HepG2 (cell line): ENCODE data around the gene PTK7. TPM values are rescaled to one million over a fixed set of nuclear protein-coding genes. Genes with fewer than 3 reads are reported as not detected.

Experiments
- AGO2 ChIP-seq: fragments of 200-400 bp; formaldehyde crosslinking; optimal IDR thresholded peaks from 2 replicates; pipeline ENCODE3; 2017; ENCODE audit warnings: mild to moderate bottlenecking, low read depth, low read length, moderate library complexity
- ARID5B ChIP-seq: IDR thresholded peaks from 2 replicates; pipeline ENCODE4 v1.4.0; 2020; ENCODE audit warnings: mild to moderate bottlenecking, missing genetic modification reagents
- CEBPG ChIP-seq: IDR thresholded peaks from 2 replicates; pipeline ENCODE4 v1.6.1; 2016
- ESRRA ChIP-seq: sonication (generic); formaldehyde crosslinking; IDR thresholded peaks from 2 replicates; pipeline ENCODE4 v1.5.1; 2020; ENCODE audit warnings: mild to moderate bottlenecking, low read depth, missing genetic modification reagents
- ETV6 ChIP-seq: sonication (generic); formaldehyde crosslinking; conservative IDR thresholded peaks from 2 replicates; pipeline ENCODE4 v1.4.0; 2020; ENCODE audit warnings: missing genetic modification reagents
- GTF2F1 ChIP-seq: fragments of 150-350 bp; IDR thresholded peaks from 2 replicates; pipeline ENCODE4 v1.6.1; 2014; ENCODE audit warnings: low read length
- KDM2A ChIP-seq: sonication (generic); formaldehyde crosslinking; IDR thresholded peaks from 2 replicates; pipeline ENCODE4 v1.4.0; 2020; ENCODE audit warnings: low read depth, missing genetic modification reagents, borderline replicate concordance
- MAX ChIP-seq: IDR thresholded peaks from 2 replicates; pipeline ENCODE4 v1.6.1; 2012; ENCODE audit warnings: inconsistent platforms
- NFE2L1 ChIP-seq: sonication (generic); formaldehyde crosslinking; IDR thresholded peaks from 2 replicates; pipeline ENCODE4 v1.4.0; 2020; ENCODE audit warnings: missing genetic modification reagents, mild to moderate bottlenecking, borderline replicate concordance
- NRL ChIP-seq: sonication (generic); formaldehyde crosslinking; IDR thresholded peaks from 2 replicates; pipeline ENCODE4 v1.5.0; 2020; ENCODE audit warnings: missing genetic modification reagents, mild to moderate bottlenecking, moderate library complexity, borderline replicate concordance
- REXO4 ChIP-seq: sonication (generic); formaldehyde crosslinking; IDR thresholded peaks from 2 replicates; pipeline ENCODE4 v1.8.0; 2022; ENCODE audit warnings: missing genetic modification reagents, mild to moderate bottlenecking, borderline replicate concordance
- SMAD1 ChIP-seq: sonication (generic); formaldehyde crosslinking; IDR thresholded peaks from 2 replicates; pipeline ENCODE4 v1.4.0; 2020; ENCODE audit warnings: missing genetic modification reagents, low read depth, mild to moderate bottlenecking, borderline replicate concordance
- SNAI1 ChIP-seq: sonication (generic); formaldehyde crosslinking; IDR thresholded peaks from 2 replicates; pipeline ENCODE4 v1.5.0; 2020; ENCODE audit warnings: mild to moderate bottlenecking, missing genetic modification reagents, borderline replicate concordance
- SOX5 ChIP-seq: IDR thresholded peaks from 2 replicates; pipeline ENCODE4 v1.6.1; 2016; ENCODE audit warnings: borderline replicate concordance
- TBX2 ChIP-seq: sonication (generic); formaldehyde crosslinking; IDR thresholded peaks from 2 replicates; pipeline ENCODE4 v1.5.0; 2020; ENCODE audit warnings: missing genetic modification reagents, mild to moderate bottlenecking, borderline replicate concordance
- ZBTB14 ChIP-seq: sonication (generic); formaldehyde crosslinking; IDR thresholded peaks from 2 replicates; pipeline ENCODE4 v1.4.0; 2020; ENCODE audit warnings: missing genetic modification reagents
- ZNF10 ChIP-seq: sonication (generic); formaldehyde crosslinking; IDR thresholded peaks from 2 replicates; pipeline ENCODE4 v1.4.0; 2020; ENCODE audit warnings: mild to moderate bottlenecking, low read depth, missing genetic modification reagents, borderline replicate concordance
- ZNF24 ChIP-seq: fragments of 450-650 bp; IDR thresholded peaks from 2 replicates; pipeline ENCODE4 v1.6.1; 2017; ENCODE audit warnings: antibody characterized with exemption, mild to moderate bottlenecking
- ZNF350 ChIP-seq: sonication (generic); formaldehyde crosslinking; IDR thresholded peaks from 2 replicates; pipeline ENCODE4 v1.4.0; 2020; ENCODE audit warnings: mild to moderate bottlenecking, low read depth, missing genetic modification reagents, borderline replicate concordance
- ZNF460 ChIP-seq: sonication (generic); formaldehyde crosslinking; IDR thresholded peaks from 2 replicates; pipeline ENCODE4 v1.5.1; 2020; ENCODE audit warnings: missing genetic modification reagents, mild to moderate bottlenecking, borderline replicate concordance
- ZNF629 ChIP-seq: sonication (generic); formaldehyde crosslinking; conservative IDR thresholded peaks from 2 replicates; pipeline ENCODE4 v1.5.0; 2020; ENCODE audit warnings: missing genetic modification reagents
- ZNF704 ChIP-seq: sonication (generic); formaldehyde crosslinking; IDR thresholded peaks from 2 replicates; pipeline ENCODE4 v1.8.1; 2023; ENCODE audit warnings: mild to moderate bottlenecking, inconsistent platforms, moderate library complexity, missing genetic modification reagents, borderline replicate concordance
- ZSCAN12 ChIP-seq: sonication (generic); formaldehyde crosslinking; IDR thresholded peaks from 2 replicates; pipeline ENCODE4 v1.9.0; 2021; ENCODE audit warnings: mild to moderate bottlenecking, missing genetic modification reagents
- ZSCAN20 ChIP-seq: sonication (generic); formaldehyde crosslinking; IDR thresholded peaks from 2 replicates; pipeline ENCODE4 v1.4.0; 2020; ENCODE audit warnings: missing genetic modification reagents, mild to moderate bottlenecking, borderline replicate concordance
- polyA plus RNA-seq, 8 experiments: library from polyadenylated mRNA; depleted of rRNA in 3 of 8; stranded (reverse) in 7 of 8; unstranded in 1 of 8; fragments of >200 nt; fragmentation: Illumina TruSeq in 4 of 8; extraction: Trizol in 4 of 8; gene quantifications; 2 replicates each; pipeline versions ENCODE4 v1.2.1 to v1.2.3, GENCODE V29; 2011 to 2016; ENCODE audit warnings: low read depth in 4 of 8, missing spikeins in 1 of 8, mixed read lengths in 1 of 8; ENCODE audit not compliant: insufficient read depth in 1 of 8
- total RNA-seq, 5 experiments: library from RNA; depleted of rRNA; stranded (reverse); fragments of >200 nt; fragmentation: Illumina TruSeq; extraction: Trizol; gene quantifications; 2 replicates each; pipeline ENCODE4 v1.2.3, GENCODE V29; 2016; ENCODE audit warnings: low read depth in 1 of 5

PTK7 gene
- total and polyA plus RNA-seq, 2 of the 13 experiments (the other 11 are each of a cell fraction or from before 2014, with no cell fraction given) = 98.5 to 99.8 TPM

GRCh38 chr6:43053545-43054205 is 22.4 kb upstream of the PTK7 start, which contains the start of gene CUL7 (continued):
- TF ChIP-seq SNAI1 (CRISPR knock-in tag) (peak; percentile 84; the same call in 1 of the 2 replicates), REXO4 (CRISPR knock-in tag) (0 out of 2 replicates have a peak, but pooled peaks have one; percentile 72), ARID5B (CRISPR knock-in tag) (peak; percentile 77; the same call in 1 of the 2 replicates), ZNF10 (CRISPR knock-in tag) (no peak), TBX2 (CRISPR knock-in tag) (peak; percentile 97), ZSCAN20 (no peak), ZNF704 (CRISPR knock-in tag) (peak; percentile 58; the same call in 1 of the 2 replicates), ETV6 (peak; percentile 100), SMAD1 (peak; percentile 87; the same call in 1 of the 2 replicates), NFE2L1 (peak; percentile 72; the same call in 1 of the 2 replicates), CEBPG (CRISPR knock-in tag) (peak; percentile 61; the same call in 1 of the 2 replicates), NRL (CRISPR knock-in tag) (peak; percentile 96; the same call in 1 of the 2 replicates), ZBTB14 (CRISPR knock-in tag) (no peak), KDM2A (CRISPR knock-in tag) (peak; percentile 100), ZNF460 (peak; percentile 43; the same call in 1 of the 2 replicates), ESRRA (CRISPR knock-in tag) (no peak; the same call in 1 of the 2 replicates), ZSCAN12 (CRISPR knock-in tag) (peak; percentile 66; the same call in 1 of the 2 replicates), ZNF350 (CRISPR knock-in tag) (peak; percentile 94), ZNF629 (CRISPR knock-in tag) (no peak), GTF2F1 (no peak), ZNF24 (peak; percentile 59; the same call in 1 of the 2 replicates), MAX (peak; percentile 87), SOX5 (CRISPR knock-in tag) (peak; percentile 64; the same call in 1 of the 2 replicates), AGO2 (peak; percentile 100)
